Activated naive CD8-positive, alpha-beta T cell treated with anti-CD3 and anti-CD28 coated beads for 36 hours (primary cell): ENCODE measurements around the gene PLEKHA6. TPM values are rescaled to one million over a fixed set of nuclear protein-coding genes. Genes with fewer than 3 reads are reported as not detected.

Source experiments
- DNase-seq: peaks from one replicate; pipeline ENCODE4 v3.0.0; 2021
- H3K27ac Mint-ChIP-seq: one replicate; pipeline ENCODE4 v1.8.0; 2022; ENCODE audit warnings: mild to moderate bottlenecking, moderate library complexity, mixed read lengths
- H3K27me3 Mint-ChIP-seq: one replicate; pipeline ENCODE4 v1.8.0; 2022; ENCODE audit warnings: mild to moderate bottlenecking, mixed read lengths
- H3K36me3 Mint-ChIP-seq: one replicate; pipeline ENCODE4 v1.8.0; 2021; ENCODE audit warnings: mild to moderate bottlenecking, mixed read lengths
- H3K4me1 Mint-ChIP-seq: one replicate; pipeline ENCODE4 v1.8.0; 2021; ENCODE audit warnings: mixed read lengths
- H3K4me3 Mint-ChIP-seq: one replicate; pipeline ENCODE4 v1.8.0; 2022; ENCODE audit warnings: mild to moderate bottlenecking, moderate library complexity, mixed read lengths
- H3K9me3 Mint-ChIP-seq: one replicate; pipeline ENCODE4 v1.8.0; 2022; ENCODE audit warnings: mixed read lengths
- total RNA-seq, 2 experiments: library from RNA; stranded (reverse); gene quantifications; one replicate each; pipeline ENCODE4 v1.2.3, GENCODE V29; 2021

The PLEKHA6 gene
- total RNA-seq, 2 experiments from 2014 or later = 0.74 to 1.5 TPM

- peak; percentile 16 for DNase-seq
- Mint-ChIP-seq H3K27ac (no peak overlapping the region), H3K4me3 (no peak overlapping the region), H3K9me3 (no peaks in the 10 kb centered on the region), H3K4me1 (no peaks in the 10 kb centered on the region), H3K27me3 (no peaks in the 10 kb centered on the region), H3K36me3 (no peaks in the 10 kb centered on the region)
These were observed 101.3 kb downstream of the PLEKHA6 start for GRCh38 chr1:204258213-204259115.

- H3K4me3 Mint-ChIP-seq = no peak overlapping the region
- no peaks in the 10 kb centered on the region for H3K4me1 Mint-ChIP-seq
- H3K9me3 Mint-ChIP-seq = no peaks in the 10 kb centered on the region
- H3K36me3 Mint-ChIP-seq = no peaks in the 10 kb centered on the region
- DNase-seq = no peak
- H3K27me3 Mint-ChIP-seq = no peaks in the 10 kb centered on the region
- no peak overlapping the region for H3K27ac Mint-ChIP-seq
These were observed 102.3 kb downstream of the PLEKHA6 start for GRCh38 chr1:204257446-204257845.

- no peak overlapping the region for H3K4me3 Mint-ChIP-seq
- H3K27ac Mint-ChIP-seq = no peak overlapping the region
- H3K36me3 Mint-ChIP-seq = no peaks in the 10 kb centered on the region
- no peaks in the 10 kb centered on the region for H3K27me3 Mint-ChIP-seq
- DNase-seq = no peak
- H3K9me3 Mint-ChIP-seq = no peaks in the 10 kb centered on the region
- no peaks in the 10 kb centered on the region for H3K4me1 Mint-ChIP-seq
These were observed 103.2 kb downstream of the PLEKHA6 start for GRCh38 chr1:204256531-204256930.

- Mint-ChIP-seq H3K4me3 (no peak overlapping the region), H3K27me3 (no peaks in the 10 kb centered on the region), H3K9me3 (no peaks in the 10 kb centered on the region), H3K36me3 (no peaks in the 10 kb centered on the region), H3K27ac (no peak overlapping the region), H3K4me1 (no peaks in the 10 kb centered on the region)
- DNase-seq = no peak
These were observed 103.8 kb downstream of the PLEKHA6 start for GRCh38 chr1:204255966-204256365.

GRCh38 chr1:204255225-204255624 lies 104.5 kb downstream of the PLEKHA6 start:
- no peak overlapping the region for H3K4me3 Mint-ChIP-seq
- H3K9me3 Mint-ChIP-seq = no peaks in the 10 kb centered on the region
- no peaks in the 10 kb centered on the region for H3K4me1 Mint-ChIP-seq
- no peak for DNase-seq
- H3K27ac Mint-ChIP-seq = no peak overlapping the region
- no peaks in the 10 kb centered on the region for H3K36me3 Mint-ChIP-seq
- peaks cover under 1% of the 10 kb centered on the region for H3K27me3 Mint-ChIP-seq

- peaks cover 6% of the 10 kb centered on the region for H3K27me3 Mint-ChIP-seq
- H3K36me3 Mint-ChIP-seq = no peaks in the 10 kb centered on the region
- no peaks in the 10 kb centered on the region for H3K4me1 Mint-ChIP-seq
- H3K27ac Mint-ChIP-seq = no peak overlapping the region
- H3K4me3 Mint-ChIP-seq = no peak overlapping the region
- no peak for DNase-seq
- no peaks in the 10 kb centered on the region for H3K9me3 Mint-ChIP-seq
These were observed 105.6 kb downstream of the PLEKHA6 start for GRCh38 chr1:204254031-204254661.

- Mint-ChIP-seq H3K36me3 (no peaks in the 10 kb centered on the region), H3K27ac (no peak overlapping the region), H3K4me1 (no peaks in the 10 kb centered on the region), H3K27me3 (peaks cover 6% of the 10 kb centered on the region), H3K4me3 (no peak overlapping the region), H3K9me3 (no peaks in the 10 kb centered on the region)
- DNase-seq = no peak
These were observed 107.6 kb downstream of the PLEKHA6 start for GRCh38 chr1:204251926-204252689.

GRCh38 chr1:204251286-204251685 lies 108.4 kb downstream of the PLEKHA6 start:
- no peaks in the 10 kb centered on the region for H3K9me3 Mint-ChIP-seq
- H3K27ac Mint-ChIP-seq = no peak overlapping the region
- H3K36me3 Mint-ChIP-seq = no peaks in the 10 kb centered on the region
- DNase-seq = no peak
- no peaks in the 10 kb centered on the region for H3K4me1 Mint-ChIP-seq
- H3K4me3 Mint-ChIP-seq = no peak overlapping the region
- H3K27me3 Mint-ChIP-seq = peaks cover 6% of the 10 kb centered on the region

GRCh38 chr1:204250428-204251030 lies 109.2 kb downstream of the PLEKHA6 start:
- Mint-ChIP-seq H3K27me3 (peaks cover 6% of the 10 kb centered on the region), H3K36me3 (no peaks in the 10 kb centered on the region), H3K27ac (no peak overlapping the region), H3K4me3 (no peak overlapping the region), H3K9me3 (no peaks in the 10 kb centered on the region), H3K4me1 (no peaks in the 10 kb centered on the region)
- DNase-seq = no peak

GRCh38 chr1:204249736-204250427 lies 109.8 kb downstream of the PLEKHA6 start:
- H3K9me3 Mint-ChIP-seq = no peaks in the 10 kb centered on the region

GRCh38 chr1:204248954-204249353 lies 110.8 kb downstream of the PLEKHA6 start:
- Mint-ChIP-seq H3K4me3 (no peak overlapping the region), H3K36me3 (no peaks in the 10 kb centered on the region), H3K27me3 (peaks cover 6% of the 10 kb centered on the region), H3K27ac (no peak overlapping the region), H3K9me3 (no peaks in the 10 kb centered on the region), H3K4me1 (no peaks in the 10 kb centered on the region)
- DNase-seq = no peak

More at GRCh38 chr1:204249736-204250427, 109.8 kb downstream of the PLEKHA6 start:
- Mint-ChIP-seq H3K4me3 (no peak overlapping the region), H3K36me3 (no peaks in the 10 kb centered on the region), H3K27ac (no peak overlapping the region), H3K27me3 (peaks cover 6% of the 10 kb centered on the region), H3K4me1 (no peaks in the 10 kb centered on the region)
- DNase-seq = no peak

- Mint-ChIP-seq H3K4me1 (no peaks in the 10 kb centered on the region), H3K36me3 (no peaks in the 10 kb centered on the region), H3K4me3 (no peak overlapping the region), H3K27me3 (peaks cover 6% of the 10 kb centered on the region), H3K27ac (no peak overlapping the region), H3K9me3 (no peaks in the 10 kb centered on the region)
- DNase-seq = no peak
These were observed 112.9 kb downstream of the PLEKHA6 start for GRCh38 chr1:204246876-204247275.

GRCh38 chr1:204242920-204243319 lies 116.8 kb downstream of the PLEKHA6 start:
- Mint-ChIP-seq H3K27me3 (no peaks in the 10 kb centered on the region), H3K36me3 (no peaks in the 10 kb centered on the region), H3K27ac (no peak overlapping the region), H3K9me3 (no peaks in the 10 kb centered on the region), H3K4me1 (no peaks in the 10 kb centered on the region), H3K4me3 (no peak overlapping the region)
- no peak for DNase-seq

- no peaks in the 10 kb centered on the region for H3K9me3 Mint-ChIP-seq
- H3K4me1 Mint-ChIP-seq = no peaks in the 10 kb centered on the region
- no peak overlapping the region for H3K4me3 Mint-ChIP-seq
- no peak for DNase-seq
- no peaks in the 10 kb centered on the region for H3K27me3 Mint-ChIP-seq
- H3K27ac Mint-ChIP-seq = no peak overlapping the region
- no peaks in the 10 kb centered on the region for H3K36me3 Mint-ChIP-seq
These were observed 117.8 kb downstream of the PLEKHA6 start for GRCh38 chr1:204241914-204242313.
